Measurements from ENCODE around the gene GRP.
A peak's percentile ranks its signal among the peaks of the same experiment; 100 is the strongest.

GRP gene

GRCh38 chr18:59272891-59273758 is 53.2 kb downstream of the GRP start, which contains the start of gene RAX:
RAX (minus strand) TSS chr18:59273454; CDS start chr18:59273206, 248 bp downstream.
- Histone ChIP-seq H3K4me1 (no peaks in the 10 kb centered on the region), H3K4me2 (ENCODE audit: low read length) (peak within 1 kb of the TSS; percentile 66), H3K36me3 (ENCODE audit: control insufficient read depth, insufficient read depth, low read length) (no peaks in the 10 kb centered on the region), H3K79me2 (no peaks in the 10 kb centered on the region), H3K27me3 (ENCODE audit: control insufficient read depth, insufficient read depth, low read length) (peaks cover 22% of the 10 kb centered on the region), H3K27ac (no peak within 1 kb of the TSS), H3K4me3 (ENCODE audit: low read depth, low read length) (peak within 1 kb of the TSS; percentile 24), H2AFZ (peak within 1 kb of the TSS; percentile 45), H3K9ac (no peak within 1 kb of the TSS), H3K9me3 (ENCODE audit: control insufficient read depth, low read length) (no peaks in the 10 kb centered on the region)
- TF ChIP-seq CTCF (IDR thresholded peaks at IDR 0.05): no peak

GRCh38 chr18:59273759-59274532 is 54.0 kb downstream of the GRP start:
- Histone ChIP-seq H3K27me3 (ENCODE audit: control insufficient read depth, insufficient read depth, low read length) (peaks cover 22% of the 10 kb centered on the region), H3K9me3 (ENCODE audit: control insufficient read depth, low read length) (no peaks in the 10 kb centered on the region), H3K27ac (no peak overlapping the region), H3K4me1 (no peaks in the 10 kb centered on the region), H3K79me2 (no peaks in the 10 kb centered on the region), H3K36me3 (ENCODE audit: control insufficient read depth, insufficient read depth, low read length) (no peaks in the 10 kb centered on the region), H3K4me2 (ENCODE audit: low read length) (peak overlapping the region; percentile 66), H3K9ac (no peak overlapping the region), H3K4me3 (ENCODE audit: low read depth, low read length) (no peak overlapping the region), H2AFZ (peak overlapping the region; percentile 15)
- TF ChIP-seq CTCF (IDR thresholded peaks at IDR 0.05): no peak

- Histone ChIP-seq H3K4me1 (no peaks in the 10 kb centered on the region), H3K4me2 (ENCODE audit: low read length) (no peak overlapping the region), H3K27ac (no peak overlapping the region), H3K36me3 (ENCODE audit: control insufficient read depth, insufficient read depth, low read length) (no peaks in the 10 kb centered on the region), H3K9ac (no peak overlapping the region), H3K9me3 (ENCODE audit: control insufficient read depth, low read length) (no peaks in the 10 kb centered on the region), H2AFZ (no peak overlapping the region), H3K27me3 (ENCODE audit: control insufficient read depth, insufficient read depth, low read length) (peaks cover 22% of the 10 kb centered on the region), H3K79me2 (no peaks in the 10 kb centered on the region), H3K4me3 (ENCODE audit: low read depth, low read length) (no peak overlapping the region)
- no peak for TF ChIP-seq CTCF (IDR thresholded peaks at IDR 0.05)
Measured at GRCh38 chr18:59274533-59274928, 54.6 kb downstream of the GRP start.

- Histone ChIP-seq H3K79me2 (no peaks in the 10 kb centered on the region), H3K4me2 (ENCODE audit: low read length) (no peak overlapping the region), H3K4me3 (ENCODE audit: low read depth, low read length) (no peak overlapping the region), H2AFZ (no peak overlapping the region), H3K9me3 (ENCODE audit: control insufficient read depth, low read length) (no peaks in the 10 kb centered on the region), H3K4me1 (no peaks in the 10 kb centered on the region), H3K36me3 (ENCODE audit: control insufficient read depth, insufficient read depth, low read length) (no peaks in the 10 kb centered on the region), H3K27ac (no peak overlapping the region), H3K27me3 (ENCODE audit: control insufficient read depth, insufficient read depth, low read length) (peaks cover 20% of the 10 kb centered on the region), H3K9ac (no peak overlapping the region)
- TF ChIP-seq CTCF (IDR thresholded peaks at IDR 0.05): no peak
Measured at GRCh38 chr18:59275406-59275949, 55.5 kb downstream of the GRP start.
